GM21381 (cell line): ENCODE measurements around the gene LRRC43.
"Not testable (repeated sequence)": the region's sequence is repeated elsewhere in the genome, so short reads cannot be mapped to it uniquely, and the experiment has no call there.

ENCODE experiments used
- ATAC-seq: cut with Tn5 transposase; IDR thresholded peaks from one replicate; pipeline ENCODE4 v1.9.1; 2021; ENCODE audit warnings: mild to moderate bottlenecking, moderate library complexity; ENCODE audit not compliant: unreplicated experiment

LRRC43 gene

GRCh38 chr12:122152754-122153153 is 30.2 kb upstream of the LRRC43 start:
- ATAC-seq: no peak

GRCh38 chr12:122155705-122156104 is 27.2 kb upstream of the LRRC43 start:
- ATAC-seq: no peak

GRCh38 chr12:122158700-122159285 is 24.1 kb upstream of the LRRC43 start:
- ATAC-seq: no peak

GRCh38 chr12:122159882-122160281 is 23.0 kb upstream of the LRRC43 start:
- ATAC-seq: no peak

- ATAC-seq: no peak
Observed at GRCh38 chr12:122160761-122161160, 22.2 kb upstream of the LRRC43 start.

- no peak for ATAC-seq
Observed at GRCh38 chr12:122161682-122162081, 21.2 kb upstream of the LRRC43 start.

- ATAC-seq: no peak
Observed at GRCh38 chr12:122162976-122163375, 19.9 kb upstream of the LRRC43 start.

GRCh38 chr12:122166422-122167349 is 16.2 kb upstream of the LRRC43 start:
- ATAC-seq: peak; percentile 62

- no peak for ATAC-seq
Observed at GRCh38 chr12:122167356-122167925, 15.5 kb upstream of the LRRC43 start.

GRCh38 chr12:122168492-122168891 is 14.4 kb upstream of the LRRC43 start:
- no peak for ATAC-seq

- no peak for ATAC-seq
Observed at GRCh38 chr12:122171399-122171798, 11.5 kb upstream of the LRRC43 start.

- no peak for ATAC-seq
Observed at GRCh38 chr12:122172262-122172939, 10.5 kb upstream of the LRRC43 start.

- no peak for ATAC-seq
Observed at GRCh38 chr12:122174155-122174845, 8.6 kb upstream of the LRRC43 start, which contains the start of gene IL31. Gene IL31, minus strand, starts transcription at chr12:122174221. Its CDS starts 49 bp downstream, at chr12:122174172.

- ATAC-seq: not testable (repeated sequence)
Observed at GRCh38 chr12:122176473-122176872, 6.5 kb upstream of the LRRC43 start.

- no peak for ATAC-seq
Observed at GRCh38 chr12:122183588-122183940, 641 bp downstream of the LRRC43 start.

- ATAC-seq: no peak
Observed at GRCh38 chr12:122184517-122184916, 1.6 kb downstream of the LRRC43 start.

GRCh38 chr12:122185079-122185478 is 2.2 kb downstream of the LRRC43 start:
- no peak for ATAC-seq

GRCh38 chr12:122185494-122186082 is 2.7 kb downstream of the LRRC43 start:
- ATAC-seq: no peak

GRCh38 chr12:122187466-122187865 is 4.5 kb downstream of the LRRC43 start:
- no peak for ATAC-seq
